Measurements from ENCODE around the gene CCDC112. TPM values are rescaled to one million over a fixed set of nuclear protein-coding genes. Genes with fewer than 3 reads are reported as not detected.

Gene CCDC112
- total RNA-seq, 1 donor from 2014 or later: 0.49 TPM

DNA sequence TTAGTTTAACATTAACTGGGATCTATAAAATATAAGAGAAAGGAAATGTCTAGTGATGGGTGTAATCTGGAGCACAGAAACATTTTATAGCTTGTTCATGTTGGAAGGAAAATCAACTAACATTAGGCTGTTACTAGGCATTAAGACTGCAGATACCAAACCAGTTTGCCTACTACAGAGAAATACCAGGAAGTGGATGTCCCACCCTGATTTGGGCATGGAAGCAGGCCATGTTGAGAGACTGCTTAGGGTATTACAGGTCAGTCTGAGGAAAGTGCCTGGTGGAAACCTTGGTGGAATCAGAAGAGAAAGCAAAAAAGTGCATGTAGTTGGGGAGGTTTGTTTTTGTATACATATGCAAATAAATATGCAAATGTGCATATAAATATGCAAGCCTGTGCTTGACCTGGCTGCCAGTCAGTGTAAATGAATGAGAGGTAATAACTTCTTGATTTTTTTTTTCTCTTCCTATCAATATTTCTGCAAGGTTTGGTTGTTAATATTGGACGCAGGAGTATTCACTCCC is 9.6 kb upstream of the CCDC112 start:
- no peak overlapping the region for H3K27ac Mint-ChIP-seq
- DNase-seq: no peak
- no peaks in the 10 kb centered on the region for H3K9me3 Mint-ChIP-seq
- no peak overlapping the region for H3K4me3 Mint-ChIP-seq
- H3K27me3 Mint-ChIP-seq: peaks cover 55% of the 10 kb centered on the region
- H3K36me3 Mint-ChIP-seq (ENCODE audit: low read depth): no peaks in the 10 kb centered on the region
- intact Hi-C loops (cut with micrococcal nuclease): loop anchor here (5.0 kb wide), 1 partner anchor 761 kb away; no protein-coding TSS in a partner anchor
- H3K4me1 Mint-ChIP-seq: no peaks in the 10 kb centered on the region

DNA sequence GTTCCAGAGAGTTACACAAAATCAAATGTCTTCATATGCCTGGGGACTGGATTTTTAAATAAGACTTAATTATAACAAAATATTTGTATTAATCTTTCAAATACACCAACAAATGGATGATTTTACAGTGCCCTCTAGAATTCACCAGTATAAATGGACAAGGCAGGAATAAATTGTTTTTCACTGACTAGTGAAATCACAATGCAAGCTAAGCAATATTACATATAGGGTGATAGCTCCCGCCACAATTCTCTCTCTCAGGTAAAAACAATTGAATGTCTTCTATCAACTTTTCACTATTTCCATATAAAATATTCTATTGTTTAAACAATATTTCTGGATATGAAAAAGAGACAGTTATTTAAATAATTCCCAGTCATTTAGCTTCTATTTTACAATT is 8.0 kb upstream of the CCDC112 start:
- no peak for DNase-seq
- H3K4me3 Mint-ChIP-seq: no peak overlapping the region
- H3K27ac Mint-ChIP-seq: no peak overlapping the region
- peaks cover 57% of the 10 kb centered on the region for H3K27me3 Mint-ChIP-seq
- H3K9me3 Mint-ChIP-seq: no peaks in the 10 kb centered on the region
- H3K4me1 Mint-ChIP-seq: no peaks in the 10 kb centered on the region
- H3K36me3 Mint-ChIP-seq (ENCODE audit: low read depth): no peaks in the 10 kb centered on the region
- intact Hi-C loops (cut with micrococcal nuclease): no loop called here

DNA sequence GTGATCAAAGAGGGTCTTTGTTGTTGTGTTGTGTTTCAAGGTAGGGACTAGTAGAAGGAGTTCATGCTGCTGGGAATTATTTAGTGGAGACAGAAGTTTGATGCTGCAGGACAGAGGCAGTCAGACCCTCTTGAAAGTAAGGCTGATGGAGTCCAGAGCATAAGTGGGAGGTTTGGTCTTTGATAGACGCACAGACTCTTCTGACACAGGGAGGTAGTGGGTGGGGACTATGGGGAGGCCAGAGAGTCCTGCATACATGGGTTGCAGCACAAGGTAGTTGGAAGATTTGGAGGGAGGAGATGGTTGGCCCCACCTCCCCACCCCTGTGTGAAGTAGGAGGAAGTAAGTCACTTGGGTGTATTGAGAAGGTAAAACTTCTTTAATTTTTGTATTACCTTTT is 2.4 kb upstream of the CCDC112 start:
- Mint-ChIP-seq H3K4me1 (peaks cover 4% of the 10 kb centered on the region), H3K4me3 (no peak overlapping the region), H3K27me3 (peaks cover 52% of the 10 kb centered on the region), H3K36me3 (ENCODE audit: low read depth) (no peaks in the 10 kb centered on the region), H3K27ac (no peak overlapping the region), H3K9me3 (no peaks in the 10 kb centered on the region)
- DNase-seq: no peak
- intact Hi-C loops (cut with micrococcal nuclease): loop anchor here (5.0 kb wide), 1 partner anchor 543 kb away; the partner anchor contains the start of genes AP3S1 and ATG12

DNA sequence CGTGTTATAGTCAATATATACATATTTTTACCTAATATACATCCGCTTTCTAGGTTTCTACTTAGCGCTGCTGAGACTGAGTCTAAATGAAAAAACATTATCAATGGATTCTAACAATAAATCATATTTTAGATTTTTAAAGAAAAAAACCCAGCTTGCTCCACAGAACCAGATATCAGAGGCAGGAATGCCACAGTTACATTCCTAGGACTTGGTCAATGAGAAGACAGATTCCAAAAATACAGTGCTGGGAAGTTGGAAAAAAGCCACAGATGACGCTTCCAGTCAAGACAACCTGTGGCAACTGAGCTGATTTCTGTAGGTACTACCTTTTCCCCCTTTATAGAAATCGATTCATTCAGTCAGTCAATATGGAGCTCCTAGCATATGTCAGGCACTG is 577 bp upstream of the CCDC112 start:
- H3K27ac Mint-ChIP-seq: no peak overlapping the region
- DNase-seq: no peak
- peaks cover 4% of the 10 kb centered on the region for H3K4me1 Mint-ChIP-seq
- no peaks in the 10 kb centered on the region for H3K36me3 Mint-ChIP-seq (ENCODE audit: low read depth)
- no peak overlapping the region for H3K4me3 Mint-ChIP-seq
- intact Hi-C loops (cut with micrococcal nuclease): loop anchor here (2.0 to 5.0 kb wide), 2 partner anchors 34 to 545 kb away; partner anchors contain the start of genes AP3S1, ATG12 and PGGT1B
- H3K27me3 Mint-ChIP-seq: peaks cover 56% of the 10 kb centered on the region
- H3K9me3 Mint-ChIP-seq: peaks cover 2% of the 10 kb centered on the region

DNA sequence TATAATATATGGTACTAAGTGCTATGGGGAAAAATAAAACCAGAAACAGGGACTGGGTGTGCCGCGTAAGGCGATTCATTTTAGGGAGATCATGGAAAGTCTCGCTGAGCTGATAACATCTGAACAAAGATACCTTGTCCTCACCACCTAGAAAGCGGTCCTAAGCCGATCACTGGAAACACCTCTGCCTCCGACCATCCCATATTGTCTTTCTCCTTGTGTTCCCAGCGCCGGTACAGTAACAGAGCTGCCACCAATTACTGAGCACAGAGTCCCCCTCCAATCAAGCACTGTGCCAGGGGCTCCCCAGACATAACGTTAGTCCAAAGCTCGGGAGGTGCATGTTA is 704 bp downstream of the CCDC112 start:
- Mint-ChIP-seq H3K9me3 (peaks cover 6% of the 10 kb centered on the region), H3K27ac (no peak overlapping the region), H3K27me3 (peaks cover 57% of the 10 kb centered on the region), H3K4me1 (peaks cover 4% of the 10 kb centered on the region), H3K4me3 (peak overlapping the region; percentile 85), H3K36me3 (ENCODE audit: low read depth) (no peaks in the 10 kb centered on the region)
- intact Hi-C loops (cut with micrococcal nuclease): loop anchor here (1.0 to 5.0 kb wide), 4 partner anchors 33 to 547 kb away; partner anchors contain the start of genes AP3S1, ATG12, FEM1C and PGGT1B
- no peak for DNase-seq

DNA sequence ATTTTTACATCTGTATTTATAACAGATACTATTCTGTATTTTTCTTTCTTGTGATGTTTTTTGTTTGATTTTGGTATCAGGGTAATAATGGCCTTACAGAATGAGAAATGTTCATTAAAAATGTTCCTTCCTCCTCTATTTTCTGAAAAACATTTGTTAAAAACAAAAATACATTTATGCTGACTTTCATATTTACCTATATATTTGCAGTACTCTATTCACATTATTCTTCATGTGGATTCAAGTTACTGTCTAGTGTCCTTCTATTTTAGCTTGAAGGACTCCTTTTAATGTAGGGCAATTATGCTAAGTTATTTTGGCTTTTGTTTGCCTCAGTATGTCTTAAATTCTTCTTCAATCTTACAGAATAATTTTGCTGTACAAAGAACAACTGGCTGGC is 5.1 kb downstream of the CCDC112 start:
- intact Hi-C loops (cut with micrococcal nuclease): no loop called here
- Mint-ChIP-seq H3K4me3 (no peak overlapping the region), H3K27me3 (peaks cover 46% of the 10 kb centered on the region), H3K9me3 (peaks cover 9% of the 10 kb centered on the region), H3K36me3 (ENCODE audit: low read depth) (no peaks in the 10 kb centered on the region), H3K27ac (no peak overlapping the region), H3K4me1 (peaks cover 4% of the 10 kb centered on the region)
- DNase-seq: no peak

DNA sequence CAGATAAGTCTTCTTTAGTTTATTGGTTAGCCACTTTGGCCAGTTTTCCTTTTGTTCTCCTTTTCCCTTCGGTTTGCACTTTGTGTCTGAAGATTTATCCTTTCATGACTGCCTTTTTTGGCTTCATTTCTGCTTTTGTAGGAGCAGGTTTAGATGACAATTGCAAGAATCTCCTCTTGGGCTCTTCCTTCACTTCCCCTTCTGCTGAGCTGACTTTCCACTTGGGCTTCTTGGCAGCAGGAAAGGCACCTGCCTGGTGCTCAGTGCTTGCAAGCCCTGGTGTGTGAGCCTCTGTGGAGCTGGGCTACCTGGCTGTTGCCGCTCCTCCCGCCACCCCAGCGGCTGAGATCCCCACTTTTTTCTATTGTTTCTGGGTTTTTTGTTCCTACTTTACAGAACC is 7.3 kb downstream of the CCDC112 start:
- Mint-ChIP-seq H3K27ac (no peak overlapping the region), H3K4me3 (no peak overlapping the region), H3K4me1 (no peaks in the 10 kb centered on the region), H3K9me3 (peaks cover 9% of the 10 kb centered on the region), H3K36me3 (ENCODE audit: low read depth) (no peaks in the 10 kb centered on the region), H3K27me3 (peaks cover 41% of the 10 kb centered on the region)
- intact Hi-C loops (cut with micrococcal nuclease): no loop called here
- no peak for DNase-seq

DNA sequence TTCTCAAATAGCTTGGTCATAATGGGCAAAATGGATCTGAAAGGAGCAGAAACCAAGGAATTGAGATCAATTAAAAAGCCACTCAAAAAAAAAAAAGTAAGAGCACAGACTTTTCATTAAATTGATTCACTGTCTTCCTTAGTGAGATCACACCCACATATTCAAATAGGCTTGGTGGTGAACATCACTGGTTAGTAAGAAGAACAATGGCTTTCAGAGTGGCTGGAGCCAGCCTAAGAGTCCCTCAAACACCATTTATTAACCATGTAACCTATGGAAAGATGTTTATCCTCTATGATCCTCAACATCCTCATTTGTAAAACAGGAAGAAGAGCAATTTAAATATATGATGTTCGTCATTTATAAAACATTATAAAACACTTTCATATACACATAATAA is 12.4 kb downstream of the CCDC112 start:
- Mint-ChIP-seq H3K4me3 (no peak overlapping the region), H3K4me1 (no peaks in the 10 kb centered on the region), H3K27ac (no peak overlapping the region), H3K9me3 (no peaks in the 10 kb centered on the region), H3K36me3 (ENCODE audit: low read depth) (no peaks in the 10 kb centered on the region), H3K27me3 (peaks cover 13% of the 10 kb centered on the region)
- intact Hi-C loops (cut with micrococcal nuclease): no loop called here
- no peak for DNase-seq

DNA sequence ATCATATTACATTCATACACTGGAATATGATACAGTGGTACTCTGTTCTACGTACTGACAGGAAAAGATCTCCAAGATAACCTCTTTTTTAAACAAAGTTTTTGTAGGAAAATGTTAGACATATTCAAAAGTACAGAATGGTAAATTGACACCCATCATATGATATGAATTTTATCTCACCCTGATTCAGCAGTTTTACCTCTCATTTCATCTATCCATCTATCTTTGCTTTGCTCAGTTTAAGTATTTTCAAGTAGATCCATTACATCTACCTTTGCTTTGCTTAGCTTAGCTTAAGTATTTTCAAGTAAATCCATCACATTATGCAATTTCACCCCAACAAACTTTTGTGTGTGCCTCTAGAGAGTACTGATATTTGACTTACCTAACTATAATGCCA is 14.3 kb downstream of the CCDC112 start:
- H3K9me3 Mint-ChIP-seq: no peaks in the 10 kb centered on the region
- no peaks in the 10 kb centered on the region for H3K36me3 Mint-ChIP-seq (ENCODE audit: low read depth)

DNA sequence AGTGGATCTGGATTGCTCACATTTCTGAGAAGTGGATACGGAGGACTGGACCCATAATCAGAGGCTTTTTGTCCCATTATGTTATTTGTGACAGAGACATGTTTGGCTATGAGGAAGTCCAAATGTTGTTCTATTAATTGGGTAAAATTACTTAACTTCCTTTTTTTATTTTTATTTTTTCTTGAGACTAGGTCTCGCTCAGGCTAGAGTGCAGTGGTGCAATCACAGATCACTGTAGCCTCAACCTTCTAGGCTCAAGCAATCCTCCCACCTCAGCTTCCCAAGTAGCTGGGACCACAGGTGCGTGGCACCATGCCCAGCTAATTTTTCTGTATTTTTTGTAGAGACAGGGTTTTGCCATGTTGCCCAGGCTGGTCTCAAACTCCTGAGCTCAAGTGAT is 21.9 kb downstream of the CCDC112 start:
- intact Hi-C loops (cut with micrococcal nuclease): no loop called here
- Mint-ChIP-seq H3K9me3 (no peaks in the 10 kb centered on the region), H3K4me3 (no peak overlapping the region), H3K27me3 (peaks cover 15% of the 10 kb centered on the region), H3K4me1 (no peaks in the 10 kb centered on the region), H3K27ac (no peak overlapping the region), H3K36me3 (ENCODE audit: low read depth) (no peaks in the 10 kb centered on the region)
- DNase-seq: no peak

More for the DNA sequence above, 14.3 kb downstream of the CCDC112 start:
- no peaks in the 10 kb centered on the region for H3K4me1 Mint-ChIP-seq
- no peak for DNase-seq
- intact Hi-C loops (cut with micrococcal nuclease): no loop called here
- H3K4me3 Mint-ChIP-seq: no peak overlapping the region
- no peak overlapping the region for H3K27ac Mint-ChIP-seq
- H3K27me3 Mint-ChIP-seq: peaks cover 11% of the 10 kb centered on the region

DNA sequence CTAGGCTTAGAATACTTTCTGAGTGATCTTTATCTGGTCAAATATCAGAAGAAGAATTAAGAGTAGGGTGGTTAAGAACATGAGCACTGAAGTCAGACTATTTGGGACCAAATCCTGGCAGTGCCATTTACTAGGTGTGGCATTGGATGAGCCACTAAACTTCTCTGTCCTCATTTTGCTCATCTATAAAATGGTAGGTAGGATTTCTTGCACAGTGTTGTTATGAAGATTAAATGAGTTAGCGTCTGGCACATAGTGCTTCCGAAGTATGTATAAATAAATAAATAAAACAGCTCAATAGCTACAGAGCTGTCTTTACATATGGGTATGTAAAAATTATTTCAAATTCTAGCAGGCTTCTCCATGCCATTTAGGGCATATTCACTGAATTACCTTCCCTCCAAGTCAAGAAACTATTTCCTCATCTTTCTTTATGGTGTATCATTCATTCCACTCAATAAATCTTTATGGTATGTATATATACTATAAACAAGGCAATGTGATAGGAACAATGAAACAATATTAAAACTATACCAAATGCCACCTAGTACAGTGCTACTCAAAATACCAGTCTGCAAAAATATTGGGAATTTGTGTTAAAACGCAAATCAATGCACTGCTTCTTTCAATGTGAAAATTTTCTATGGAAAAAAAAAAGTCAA is 24.0 kb downstream of the CCDC112 start:
- DNase-seq: no peak
- intact Hi-C loops (cut with micrococcal nuclease): no loop called here
- Mint-ChIP-seq H3K36me3 (ENCODE audit: low read depth) (no peaks in the 10 kb centered on the region), H3K27me3 (peaks cover 13% of the 10 kb centered on the region), H3K4me1 (no peaks in the 10 kb centered on the region), H3K4me3 (no peak overlapping the region), H3K9me3 (no peaks in the 10 kb centered on the region), H3K27ac (no peak overlapping the region)

DNA sequence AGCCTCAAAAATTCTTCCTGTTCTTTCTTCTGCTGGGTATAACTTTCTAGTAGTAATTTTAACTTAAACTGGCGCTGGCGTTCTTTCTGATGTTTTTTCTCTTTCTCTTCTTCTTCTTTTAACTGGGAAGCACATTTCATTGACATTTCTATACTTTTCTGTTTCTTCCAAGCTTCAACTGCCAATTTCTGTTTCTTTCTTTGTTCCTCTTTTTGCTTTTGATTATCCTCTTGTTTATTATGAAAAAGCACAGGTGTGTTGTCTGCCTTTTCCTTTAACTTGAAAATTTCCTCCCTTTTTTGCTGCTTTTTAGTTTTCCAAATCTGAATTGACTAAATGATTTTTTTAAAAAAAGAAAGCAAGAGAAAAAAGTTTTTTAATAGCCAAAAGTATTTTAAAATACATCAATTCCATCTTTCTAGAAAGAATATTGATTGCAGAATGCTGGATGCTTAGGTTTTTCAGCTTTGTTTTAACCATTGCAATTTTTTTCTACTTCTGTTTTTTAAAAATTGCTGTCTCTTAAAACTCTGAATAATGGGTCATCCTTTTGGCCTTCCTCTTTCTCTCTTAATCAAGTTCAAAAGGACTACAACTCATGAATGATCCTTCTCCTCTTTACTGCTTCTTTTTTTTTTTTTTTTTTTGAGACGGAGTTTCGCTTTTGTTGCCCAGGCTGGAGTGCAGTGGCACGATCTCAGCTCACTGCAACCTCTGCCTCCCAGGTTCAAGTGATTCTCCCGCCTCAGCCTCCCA is 25.0 kb downstream of the CCDC112 start:
- no peak for DNase-seq
- Mint-ChIP-seq H3K36me3 (ENCODE audit: low read depth) (no peaks in the 10 kb centered on the region), H3K27ac (no peak overlapping the region), H3K4me3 (no peak overlapping the region), H3K4me1 (no peaks in the 10 kb centered on the region), H3K27me3 (peaks cover 13% of the 10 kb centered on the region), H3K9me3 (no peaks in the 10 kb centered on the region)
- intact Hi-C loops (cut with micrococcal nuclease): no loop called here

DNA sequence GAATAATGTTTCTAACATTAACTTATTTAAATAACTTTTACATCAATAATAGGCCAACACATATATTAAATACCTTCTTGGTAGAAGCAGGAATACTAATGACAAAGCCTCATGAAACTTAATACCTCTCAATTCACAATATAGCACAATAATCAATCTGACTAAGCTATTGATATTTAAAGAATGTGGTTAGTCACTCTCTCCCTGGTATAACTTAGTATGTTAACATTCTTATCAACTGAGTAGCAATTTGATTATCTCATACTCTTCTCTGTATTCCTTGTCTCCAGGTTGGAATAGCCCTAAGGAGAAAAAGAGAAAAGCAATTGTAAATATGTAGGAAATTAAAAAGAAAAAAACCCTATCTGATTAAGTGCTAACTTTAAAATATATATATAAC is 28.8 kb downstream of the CCDC112 start:
- peaks cover 13% of the 10 kb centered on the region for H3K27me3 Mint-ChIP-seq
- H3K4me1 Mint-ChIP-seq: peaks cover 5% of the 10 kb centered on the region
- DNase-seq: no peak
- peaks cover 5% of the 10 kb centered on the region for H3K36me3 Mint-ChIP-seq (ENCODE audit: low read depth)
- peaks cover 3% of the 10 kb centered on the region for H3K9me3 Mint-ChIP-seq
- no peak overlapping the region for H3K27ac Mint-ChIP-seq
- H3K4me3 Mint-ChIP-seq: no peak overlapping the region
- intact Hi-C loops (cut with micrococcal nuclease): no loop called here

DNA sequence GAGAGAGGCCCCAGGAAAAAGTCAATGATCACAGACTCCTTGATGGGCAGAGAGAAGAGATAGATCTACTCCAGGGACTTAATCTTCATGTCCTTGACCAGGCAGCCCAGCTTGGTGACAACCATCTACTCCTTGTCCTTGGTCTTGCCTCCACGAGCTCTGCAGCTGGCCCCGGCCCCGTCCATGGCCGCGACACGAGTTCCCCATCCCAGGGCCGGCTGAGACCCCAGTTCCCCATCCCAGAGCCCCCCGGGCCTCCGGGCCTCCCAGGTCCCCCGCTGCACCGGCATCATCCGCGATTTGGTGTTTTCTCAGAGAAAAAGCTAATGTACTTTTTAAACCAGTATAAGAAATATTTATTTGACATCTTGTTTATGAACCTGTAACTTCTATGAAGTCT is 31.2 kb downstream of the CCDC112 start:
- intact Hi-C loops (cut with micrococcal nuclease): no loop called here
- Mint-ChIP-seq H3K27me3 (peaks cover 1% of the 10 kb centered on the region), H3K27ac (no peak overlapping the region), H3K9me3 (peaks cover 3% of the 10 kb centered on the region), H3K4me1 (peaks cover 20% of the 10 kb centered on the region), H3K4me3 (no peak overlapping the region), H3K36me3 (ENCODE audit: low read depth) (peaks cover 6% of the 10 kb centered on the region)
- no peak for DNase-seq

All from activated CD4-positive, alpha-beta T cell treated with anti-CD3 and anti-CD28 coated beads, Interleukin-2, amount 10 ng/mL, durations not matched to agents 24 days and 14 days (primary cell).